Measurements from ENCODE around the gene ST8SIA2.

DNA sequence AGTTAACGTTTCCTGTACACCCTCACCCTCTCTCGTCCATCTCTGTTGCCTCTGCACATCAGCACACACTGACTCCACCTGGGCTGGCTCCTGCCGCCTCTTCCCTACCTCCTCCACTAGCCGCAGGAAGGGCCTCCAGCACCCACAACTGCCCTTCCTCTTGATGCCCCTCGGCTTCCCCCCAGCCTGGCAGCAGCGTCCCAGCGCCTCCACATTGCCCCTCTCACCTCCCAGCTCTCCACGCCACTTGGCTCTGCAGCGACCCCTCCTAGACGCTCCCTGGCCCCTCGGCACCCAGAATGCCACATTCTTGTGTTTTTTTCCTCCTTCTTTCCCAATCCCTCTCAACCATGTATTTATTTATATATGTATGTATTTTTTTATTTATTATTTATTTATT lies 73.6 kb downstream of the ST8SIA2 start:
- TF ChIP-seq, protein P1, sequence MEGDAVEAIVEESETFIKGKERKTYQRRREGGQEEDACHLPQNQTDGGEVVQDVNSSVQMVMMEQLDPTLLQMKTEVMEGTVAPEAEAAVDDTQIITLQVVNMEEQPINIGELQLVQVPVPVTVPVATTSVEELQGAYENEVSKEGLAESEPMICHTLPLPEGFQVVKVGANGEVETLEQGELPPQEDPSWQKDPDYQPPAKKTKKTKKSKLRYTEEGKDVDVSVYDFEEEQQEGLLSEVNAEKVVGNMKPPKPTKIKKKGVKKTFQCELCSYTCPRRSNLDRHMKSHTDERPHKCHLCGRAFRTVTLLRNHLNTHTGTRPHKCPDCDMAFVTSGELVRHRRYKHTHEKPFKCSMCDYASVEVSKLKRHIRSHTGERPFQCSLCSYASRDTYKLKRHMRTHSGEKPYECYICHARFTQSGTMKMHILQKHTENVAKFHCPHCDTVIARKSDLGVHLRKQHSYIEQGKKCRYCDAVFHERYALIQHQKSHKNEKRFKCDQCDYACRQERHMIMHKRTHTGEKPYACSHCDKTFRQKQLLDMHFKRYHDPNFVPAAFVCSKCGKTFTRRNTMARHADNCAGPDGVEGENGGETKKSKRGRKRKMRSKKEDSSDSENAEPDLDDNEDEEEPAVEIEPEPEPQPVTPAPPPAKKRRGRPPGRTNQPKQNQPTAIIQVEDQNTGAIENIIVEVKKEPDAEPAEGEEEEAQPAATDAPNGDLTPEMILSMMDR (IDR thresholded peaks at IDR 0.05), result no peak
- TF ChIP-seq POLR2A (IDR thresholded peaks at IDR 0.05), result no peak

Measured in Peyer's patch (tissue), 4 donors.